DMS53 treated with DMSO at 0.1 percent for 48 hours (cell line): Measurements from ENCODE around the gene SLC4A5.

Experiments used
- DNase-seq: peaks from one replicate; lab custom pipeline; 2025; ENCODE audit not compliant: unreplicated experiment; lab: John Stamatoyannopoulos, UW

Gene SLC4A5

GRCh38 chr2:74174909-74175308 is 168.3 kb downstream of the SLC4A5 start:
- no peak for DNase-seq

- no peak for DNase-seq
Observed at GRCh38 chr2:74168739-74169138, 174.5 kb downstream of the SLC4A5 start.
